ACC112 (cell line): ENCODE measurements around the gene MAGI1.
"Not testable (repeated sequence)": the region's sequence is repeated elsewhere in the genome, so short reads cannot be mapped to it uniquely, and the experiment has no call there.

Experiments
- H2AFZ ChIP-seq: fragments of 200-600 bp; sonication (generic); one replicate; pipeline ENCODE4 v1.6.0; 2017; ENCODE audit warnings: antibody characterized with exemption, low read length; ENCODE audit not compliant: unreplicated experiment
- H3K27ac ChIP-seq: fragments of 200-600 bp; sonication (generic); 2 replicates; pipeline ENCODE4 v1.5.1; 2014; ENCODE audit warnings: low read depth, mild to moderate bottlenecking, antibody characterized with exemption, low read length, moderate library complexity
- H3K27me3 ChIP-seq: fragments of 200-600 bp; sonication (generic); 2 replicates; pipeline ENCODE4 v1.6.1; 2014; ENCODE audit warnings: mild to moderate bottlenecking, antibody characterized with exemption, low read length, moderate library complexity, mixed read lengths; ENCODE audit not compliant: insufficient read depth
- H3K36me3 ChIP-seq: fragments of 200-600 bp; sonication (generic); 2 replicates; pipeline ENCODE4 v1.6.1; 2016; ENCODE audit warnings: mild to moderate bottlenecking, antibody characterized with exemption, low read length, moderate library complexity, mixed read lengths; ENCODE audit not compliant: insufficient read depth
- H3K4me1 ChIP-seq: fragments of 200-600 bp; sonication (generic); one replicate; pipeline ENCODE4 v1.6.1; 2016; ENCODE audit warnings: low read length, mixed read lengths; ENCODE audit not compliant: insufficient read depth, unreplicated experiment, control insufficient read depth
- H3K4me3 ChIP-seq: fragments of 200-600 bp; sonication (generic); 2 replicates; pipeline ENCODE4 v1.5.1; 2014; ENCODE audit warnings: mild to moderate bottlenecking, low read depth, low read length
- H3K79me2 ChIP-seq: fragments of 200-600 bp; sonication (generic); one replicate; pipeline ENCODE4 v1.6.0; 2016; ENCODE audit warnings: low read length; ENCODE audit not compliant: control insufficient read depth, unreplicated experiment, insufficient read depth

MAGI1 gene

DNA sequence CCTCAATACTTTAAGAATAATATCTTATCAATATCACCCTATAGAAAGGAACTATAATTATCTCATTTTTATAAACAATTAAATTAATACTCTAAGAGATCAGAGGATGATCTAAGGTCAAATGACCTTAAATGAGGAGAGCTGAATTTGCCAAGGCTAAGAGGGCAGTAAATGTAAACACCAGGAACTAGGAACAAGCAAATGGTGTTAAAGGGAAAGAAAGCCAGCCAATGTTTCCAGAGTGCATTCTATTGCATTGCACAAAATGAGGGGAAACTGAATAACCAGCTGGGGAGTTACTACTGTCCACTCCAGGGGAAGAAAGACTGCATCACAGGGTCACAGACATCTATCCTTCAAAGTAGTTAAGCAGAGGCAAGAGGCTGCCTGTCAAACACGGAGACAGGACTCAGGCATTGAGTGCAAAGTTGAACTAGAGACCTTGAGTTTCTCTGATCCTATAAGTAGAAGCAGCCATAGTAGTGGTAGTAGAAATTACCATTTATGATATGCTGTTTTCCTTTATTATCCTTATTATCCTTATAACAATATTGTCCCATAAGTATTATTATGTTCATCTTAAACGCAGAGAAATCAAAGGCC, 466.4 kb downstream of the MAGI1 start:
- Histone ChIP-seq H2AFZ (no peak overlapping the region), H3K27me3 (no peaks in the 10 kb centered on the region), H3K79me2 (peaks cover 3% of the 10 kb centered on the region), H3K36me3 (peaks cover 5% of the 10 kb centered on the region; the same call in 1 of the 2 replicates), H3K4me1 (peaks cover 38% of the 10 kb centered on the region), H3K4me3 (no peak overlapping the region), H3K27ac (no peak overlapping the region)

DNA sequence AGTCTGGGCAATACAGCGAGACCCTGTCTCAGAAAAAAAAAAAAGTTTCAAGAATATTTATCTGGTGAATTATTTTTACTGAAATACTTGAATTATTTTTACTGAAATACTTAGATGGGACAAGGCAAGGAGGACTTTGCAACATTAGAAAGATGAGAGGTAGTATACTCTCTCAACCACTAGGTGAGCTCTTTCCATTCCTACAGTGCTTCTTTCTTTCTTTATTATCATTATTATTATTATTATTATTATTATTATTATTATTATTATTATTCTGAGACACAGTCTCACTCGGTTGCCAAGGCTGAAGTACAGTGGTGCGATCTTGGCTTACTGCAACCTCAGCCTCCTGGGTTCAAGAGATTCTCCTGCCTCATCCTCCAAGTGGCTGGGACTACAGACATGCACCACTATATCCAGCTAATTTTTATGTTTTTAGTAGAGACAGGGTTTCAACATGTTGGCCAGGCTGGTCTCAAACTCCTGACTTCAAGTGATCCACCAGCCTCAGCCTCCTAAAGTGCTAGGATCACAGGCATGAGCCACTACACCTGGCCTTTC, 468.8 kb downstream of the MAGI1 start:
- H3K27me3 ChIP-seq, result no peaks in the 10 kb centered on the region
- H3K36me3 ChIP-seq, result peaks cover 5% of the 10 kb centered on the region; the same call in 1 of the 2 replicates
- H3K27ac ChIP-seq, result no peak overlapping the region
- H3K4me3 ChIP-seq, result no peak overlapping the region
- no peak overlapping the region for H2AFZ ChIP-seq
- peaks cover 3% of the 10 kb centered on the region for H3K79me2 ChIP-seq
- H3K4me1 ChIP-seq, result peaks cover 19% of the 10 kb centered on the region

GRCh38 chr3:65569129-65569528, 469.6 kb downstream of the MAGI1 start:
- H3K27ac ChIP-seq, result no peak overlapping the region
- peaks cover 5% of the 10 kb centered on the region; the same call in 1 of the 2 replicates for H3K36me3 ChIP-seq
- peaks cover 12% of the 10 kb centered on the region for H3K4me1 ChIP-seq
- H3K4me3 ChIP-seq, result no peak overlapping the region
- H3K27me3 ChIP-seq, result no peaks in the 10 kb centered on the region
- H3K79me2 ChIP-seq, result peaks cover 3% of the 10 kb centered on the region
- H2AFZ ChIP-seq, result no peak overlapping the region

DNA sequence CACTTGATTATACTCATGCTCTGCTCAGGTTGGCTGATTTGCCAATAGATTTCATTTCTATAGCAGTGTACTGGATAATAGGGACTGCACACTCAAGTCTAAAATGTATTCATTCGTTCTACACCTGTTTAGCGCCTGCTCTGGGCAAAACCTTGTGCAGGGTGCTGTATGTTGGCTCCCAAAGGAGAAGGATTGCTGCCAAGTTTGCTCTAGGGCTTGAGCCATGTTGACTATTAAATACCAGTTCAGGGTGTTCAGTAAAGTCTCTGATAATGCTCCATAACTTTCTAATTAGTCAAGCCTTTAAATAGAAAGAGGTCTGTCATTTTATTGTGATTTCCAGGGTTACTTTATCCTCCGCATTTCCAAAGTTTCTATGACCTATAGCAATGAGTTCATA, 470.2 kb downstream of the MAGI1 start:
- Histone ChIP-seq H3K36me3 (peaks cover 1% of the 10 kb centered on the region; the same call in 1 of the 2 replicates), H2AFZ (no peak overlapping the region), H3K4me3 (no peak overlapping the region), H3K27ac (no peak overlapping the region), H3K27me3 (no peaks in the 10 kb centered on the region), H3K4me1 (peaks cover 12% of the 10 kb centered on the region), H3K79me2 (peaks cover 3% of the 10 kb centered on the region)

GRCh38 chr3:65565744-65566143, 473.0 kb downstream of the MAGI1 start:
- not testable (repeated sequence) for H2AFZ ChIP-seq, H3K79me2 ChIP-seq, H3K27me3 ChIP-seq, H3K4me3 ChIP-seq, H3K36me3 ChIP-seq, H3K27ac ChIP-seq
- H3K4me1 ChIP-seq, result peaks cover 12% of the 10 kb centered on the region

DNA sequence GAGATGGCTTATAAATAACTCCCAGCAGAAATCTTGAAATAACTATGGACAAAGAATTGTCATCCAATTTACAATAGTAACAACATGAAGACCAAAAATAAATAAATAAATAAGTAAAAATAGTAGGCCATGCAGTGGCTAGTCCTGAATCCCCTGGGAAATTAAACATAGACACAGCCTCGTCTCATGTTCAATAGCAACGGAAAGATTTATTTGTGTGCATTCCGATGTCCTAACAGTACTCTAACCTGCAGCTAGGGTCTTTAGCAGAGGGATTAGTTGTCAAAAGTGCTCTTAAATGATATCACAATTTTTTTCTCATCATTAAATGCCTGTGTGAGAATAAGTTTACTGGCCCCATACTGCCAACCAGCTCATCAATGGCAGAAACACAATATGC, 474.2 kb downstream of the MAGI1 start:
- no peak overlapping the region for H2AFZ ChIP-seq

DNA sequence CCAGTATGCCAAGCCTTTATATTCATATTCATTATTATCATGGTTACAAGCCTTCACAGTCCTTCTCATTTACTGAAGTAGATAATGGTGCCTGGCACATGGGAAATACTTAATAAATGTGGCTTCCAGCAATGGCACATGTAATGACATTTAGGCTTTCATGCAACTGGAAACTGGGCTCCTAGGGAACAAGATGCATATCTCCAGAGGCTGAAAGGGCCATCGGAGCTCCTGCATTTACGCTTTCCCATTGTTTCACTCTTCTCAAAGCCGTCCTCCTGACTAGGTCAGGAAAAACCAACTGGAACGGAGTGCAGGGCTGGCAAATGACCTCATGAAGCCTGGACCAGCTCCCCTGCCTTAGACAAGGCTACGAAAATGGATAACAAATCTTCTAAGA, 474.9 kb downstream of the MAGI1 start:
- peaks cover 5% of the 10 kb centered on the region for H3K4me1 ChIP-seq
- no peaks in the 10 kb centered on the region for H3K36me3 ChIP-seq
- H2AFZ ChIP-seq, result no peak overlapping the region
- peaks cover 3% of the 10 kb centered on the region for H3K79me2 ChIP-seq
- no peak overlapping the region for H3K27ac ChIP-seq
- no peaks in the 10 kb centered on the region for H3K27me3 ChIP-seq
- H3K4me3 ChIP-seq, result no peak overlapping the region

More for the DNA sequence above, 474.2 kb downstream of the MAGI1 start:
- peaks cover 11% of the 10 kb centered on the region for H3K4me1 ChIP-seq
- H3K4me3 ChIP-seq, result no peak overlapping the region
- no peaks in the 10 kb centered on the region for H3K27me3 ChIP-seq
- H3K79me2 ChIP-seq, result peaks cover 3% of the 10 kb centered on the region
- H3K36me3 ChIP-seq, result no peaks in the 10 kb centered on the region
- no peak overlapping the region for H3K27ac ChIP-seq

GRCh38 chr3:65562447-65562846, 476.3 kb downstream of the MAGI1 start:
- no peak overlapping the region for H3K4me3 ChIP-seq
- no peaks in the 10 kb centered on the region for H3K79me2 ChIP-seq
- no peak overlapping the region for H2AFZ ChIP-seq
- H3K36me3 ChIP-seq, result no peaks in the 10 kb centered on the region
- no peak overlapping the region for H3K27ac ChIP-seq
- H3K4me1 ChIP-seq, result no peaks in the 10 kb centered on the region
- no peaks in the 10 kb centered on the region for H3K27me3 ChIP-seq

DNA sequence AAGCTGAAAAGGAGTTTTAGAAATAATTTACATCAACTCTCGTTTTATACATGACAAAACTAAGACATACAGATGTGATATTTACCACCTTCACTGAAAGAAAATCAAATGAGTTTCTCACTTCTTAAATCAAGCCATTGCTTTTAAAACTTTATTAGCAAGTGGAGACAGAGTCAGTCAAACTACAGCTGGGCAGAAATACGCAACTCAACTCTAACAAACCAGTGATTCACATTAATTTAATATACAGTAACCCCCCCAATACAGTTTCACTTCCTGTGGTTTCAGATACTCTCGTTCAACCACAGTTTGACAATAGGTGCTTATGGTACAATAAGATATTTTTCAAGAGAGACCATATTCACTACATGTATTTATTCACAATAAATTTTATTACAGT, 477.1 kb downstream of the MAGI1 start:
- Histone ChIP-seq H3K79me2 (no peaks in the 10 kb centered on the region), H2AFZ (no peak overlapping the region), H3K4me3 (no peak overlapping the region), H3K27me3 (no peaks in the 10 kb centered on the region), H3K36me3 (no peaks in the 10 kb centered on the region), H3K27ac (no peak overlapping the region), H3K4me1 (no peaks in the 10 kb centered on the region)

GRCh38 chr3:65560901-65561300, 477.8 kb downstream of the MAGI1 start:
- H3K4me1 ChIP-seq, result no peaks in the 10 kb centered on the region
- no peak overlapping the region for H2AFZ ChIP-seq
- no peaks in the 10 kb centered on the region for H3K27me3 ChIP-seq
- H3K36me3 ChIP-seq, result no peaks in the 10 kb centered on the region
- no peak overlapping the region for H3K4me3 ChIP-seq
- no peaks in the 10 kb centered on the region for H3K79me2 ChIP-seq
- H3K27ac ChIP-seq, result no peak overlapping the region

DNA sequence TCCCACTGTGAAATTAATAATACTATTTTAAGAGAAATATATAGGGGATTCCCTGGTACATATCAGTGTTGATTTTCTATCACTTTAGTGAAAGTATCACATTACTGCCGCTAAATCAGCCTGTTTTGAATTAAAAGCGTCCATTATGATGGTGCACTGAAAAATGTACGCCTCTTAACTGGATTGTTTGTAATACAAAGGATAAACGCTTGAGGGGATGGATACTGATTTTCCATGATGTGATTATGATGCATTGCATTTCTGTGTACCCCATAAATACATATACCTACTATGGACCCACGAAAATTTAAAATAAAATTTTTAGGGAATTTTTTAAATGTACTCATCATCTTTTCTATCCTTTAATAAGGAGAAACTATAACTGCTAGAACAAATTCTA, 478.6 kb downstream of the MAGI1 start:
- Histone ChIP-seq H3K4me1 (no peaks in the 10 kb centered on the region), H3K27ac (no peak overlapping the region), H3K27me3 (no peaks in the 10 kb centered on the region)

More for the DNA sequence above, 478.6 kb downstream of the MAGI1 start:
- H2AFZ ChIP-seq, result no peak overlapping the region
- H3K79me2 ChIP-seq, result no peaks in the 10 kb centered on the region
- no peaks in the 10 kb centered on the region for H3K36me3 ChIP-seq
- H3K4me3 ChIP-seq, result no peak overlapping the region
